Dedifferentiated amniotic fluid mesenchymal stem cell (primary cell): ENCODE results near the gene MYO15B.

ENCODE experiments used
- DNase-seq: peaks from one replicate; pipeline ENCODE4 v3.0.0-alpha.2; 2016; ENCODE audit errors: extremely low spot score

Gene MYO15B

DNA sequence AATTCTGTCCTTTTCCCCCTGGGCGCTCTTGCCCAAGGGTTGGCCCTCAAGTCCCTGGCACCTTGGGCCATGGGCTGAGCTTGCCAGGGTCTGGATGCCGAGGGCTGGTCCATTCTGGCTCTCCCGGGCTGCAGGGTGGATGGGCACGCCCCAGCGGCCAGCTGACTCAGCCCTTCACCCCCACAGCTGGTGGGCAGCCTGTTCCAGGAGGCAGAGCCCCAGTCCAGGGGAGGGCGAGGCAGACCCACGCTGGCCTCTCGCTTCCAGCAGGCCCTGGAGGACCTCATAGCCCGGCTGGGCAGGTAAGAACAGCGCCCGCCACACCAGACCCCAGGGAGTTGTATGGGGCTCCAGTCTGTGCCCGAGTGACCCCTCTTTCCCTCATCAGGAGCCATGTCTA, 15.0 kb downstream of the MYO15B start:
- no peak for DNase-seq

DNA sequence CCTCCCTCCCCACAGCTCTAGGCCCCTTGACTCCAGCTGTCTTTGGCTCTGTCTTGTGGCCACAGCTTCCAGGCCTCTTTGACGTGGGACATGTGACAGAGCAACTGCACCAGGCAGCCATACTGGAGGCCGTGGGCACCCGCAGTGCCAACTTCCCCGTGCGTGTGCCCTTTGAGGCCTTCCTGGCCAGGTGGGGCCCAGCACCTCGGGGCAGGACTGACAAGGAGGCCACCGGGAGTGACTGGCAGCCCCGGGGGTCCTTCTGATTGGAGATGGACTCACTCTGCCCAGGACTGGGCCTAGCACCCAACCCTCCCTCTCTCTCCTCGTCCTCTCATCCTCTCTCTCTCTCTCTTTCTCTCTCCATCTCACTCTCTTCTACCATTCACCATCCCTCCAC, 15.5 kb downstream of the MYO15B start:
- DNase-seq, result no peak

DNA sequence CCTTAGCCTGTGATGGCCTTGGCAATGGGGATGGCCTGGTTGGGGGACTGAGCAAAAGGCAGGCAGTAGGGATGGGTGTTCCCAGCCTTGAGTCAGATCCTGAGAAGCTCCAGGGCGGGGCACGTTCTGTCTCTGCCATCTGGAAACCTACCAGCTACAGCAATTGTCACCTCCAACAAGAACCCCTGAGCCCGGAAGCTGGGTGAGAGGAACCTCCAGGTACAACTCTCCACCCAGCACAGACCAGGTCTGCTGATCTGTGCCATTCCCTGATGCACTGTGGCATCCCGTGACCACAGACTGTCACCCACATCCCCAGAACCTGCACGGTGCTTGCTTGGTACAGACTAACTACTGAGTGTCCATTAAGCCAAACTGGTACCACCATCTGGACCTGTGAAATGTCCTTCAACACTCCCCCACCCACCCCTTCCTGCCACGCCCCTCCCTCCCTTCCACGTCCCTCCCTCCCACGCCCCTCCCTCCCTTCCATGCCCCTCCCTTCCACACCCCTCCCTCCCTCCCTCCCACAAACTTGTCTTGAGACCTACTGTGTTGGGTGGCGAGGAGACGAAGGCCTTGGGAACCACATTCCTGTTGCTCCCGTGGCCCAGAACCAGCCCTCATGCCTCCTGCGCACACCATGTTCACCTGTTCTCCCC, 16.6 kb downstream of the MYO15B start:
- no peak for DNase-seq

DNA sequence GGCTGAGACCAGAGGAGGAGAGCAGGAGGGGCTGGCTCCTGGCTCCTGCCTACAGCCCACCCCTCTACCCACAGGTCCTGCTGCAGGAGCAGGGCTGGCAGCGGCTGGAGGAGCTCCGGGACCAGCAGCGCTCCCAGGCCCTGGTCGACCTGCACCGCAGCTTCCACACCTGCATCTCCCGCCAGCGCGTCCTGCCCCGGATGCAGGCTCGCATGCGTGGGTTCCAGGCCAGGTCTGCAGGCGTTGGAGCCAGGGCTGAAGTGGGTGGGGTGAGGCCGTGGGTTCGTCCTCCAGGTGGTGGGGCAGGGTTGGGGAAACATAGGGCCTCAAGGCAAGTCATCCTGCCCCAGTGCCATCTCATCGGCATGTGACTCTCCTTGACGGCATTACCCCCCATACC, 18.2 kb downstream of the MYO15B start:
- no peak for DNase-seq

DNA sequence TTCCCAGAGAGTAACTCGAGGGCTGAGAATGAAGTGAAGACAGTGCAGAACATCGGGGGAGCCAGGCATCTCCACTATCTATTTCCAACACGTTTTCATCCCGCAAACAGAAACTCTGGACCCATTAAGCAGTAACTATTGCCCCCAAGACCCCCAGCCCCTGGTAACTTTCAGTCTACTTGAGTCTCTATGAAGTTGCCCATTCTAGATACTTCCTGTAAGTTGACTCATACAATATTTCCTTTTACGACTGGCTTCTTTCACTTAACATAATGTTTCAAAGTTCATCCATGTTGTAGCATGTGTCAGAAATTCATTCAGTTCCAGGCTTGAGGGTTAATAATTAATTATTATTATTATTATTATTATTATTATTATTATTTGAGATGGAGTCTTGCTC, 19.5 kb downstream of the MYO15B start:
- no peak for DNase-seq

DNA sequence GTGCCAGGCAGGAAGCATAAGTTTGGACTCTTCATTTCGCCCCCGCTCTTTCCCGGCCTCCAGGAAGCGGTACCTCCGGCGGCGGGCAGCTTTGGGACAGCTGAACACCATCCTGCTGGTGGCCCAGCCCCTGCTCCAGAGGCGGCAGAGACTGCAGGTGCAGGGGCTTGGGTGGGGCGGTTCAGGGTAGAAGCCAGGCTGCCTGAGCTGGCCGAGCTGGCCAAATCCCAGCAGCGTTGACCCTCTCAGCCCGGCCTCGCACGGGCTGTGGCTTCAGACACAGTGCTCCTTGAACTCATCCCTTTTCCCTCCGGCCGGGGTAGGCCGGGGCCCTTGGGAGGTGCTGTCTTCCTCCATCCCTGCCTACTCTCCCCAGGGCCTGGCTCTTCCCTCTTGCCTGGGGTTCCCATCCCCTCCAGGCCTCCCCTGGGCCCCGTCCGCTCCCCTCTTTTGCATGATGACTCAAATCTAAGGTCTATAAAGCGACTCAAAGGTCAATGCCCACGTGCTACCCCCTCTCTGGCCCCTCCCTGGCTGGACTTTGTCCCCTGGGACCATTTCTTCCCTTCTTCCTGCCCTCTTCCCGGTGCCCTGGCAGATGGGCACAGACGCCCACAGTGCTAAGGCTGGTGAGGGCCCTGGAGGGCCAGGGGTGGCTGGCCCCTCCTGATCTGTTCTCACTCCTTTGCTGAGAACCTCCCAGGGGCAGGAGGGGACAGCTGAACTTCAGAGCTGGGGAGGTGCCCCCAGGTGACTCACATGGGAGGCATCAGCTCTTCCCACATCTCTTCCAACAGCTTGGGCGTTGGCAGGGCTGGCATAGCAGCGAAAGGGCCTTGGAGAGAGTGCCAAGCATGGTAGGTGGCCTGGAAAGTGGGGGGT, 22.7 kb downstream of the MYO15B start:
- no peak for DNase-seq

DNA sequence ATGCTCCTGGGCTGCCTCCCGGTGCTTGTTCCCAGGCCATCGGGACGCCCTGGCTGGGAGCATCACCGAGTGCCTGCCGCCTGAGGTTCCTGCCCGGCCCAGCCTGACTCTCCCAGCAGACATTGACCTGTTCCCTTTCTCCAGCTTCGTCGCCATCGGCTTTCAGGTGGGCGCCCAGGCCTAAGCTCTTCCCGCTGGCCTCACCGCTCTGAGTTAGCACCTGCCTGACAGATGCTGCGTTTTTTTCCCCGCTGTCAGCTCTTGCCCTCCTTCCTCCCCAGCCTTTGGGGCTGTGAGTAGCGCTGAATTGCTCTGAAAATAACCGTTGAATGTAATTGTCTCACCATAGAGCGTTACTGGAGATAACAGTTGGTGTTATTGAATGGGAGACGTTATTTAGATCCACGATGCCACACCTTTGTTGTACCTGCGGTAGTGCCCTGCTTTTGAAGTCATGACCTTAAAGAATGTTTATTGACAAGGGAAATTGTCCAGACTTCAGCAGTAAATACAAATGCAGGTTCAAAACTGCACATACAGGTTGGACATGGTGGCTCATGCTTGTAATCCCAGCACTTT, 24.3 kb downstream of the MYO15B start:
- no peak for DNase-seq

DNA sequence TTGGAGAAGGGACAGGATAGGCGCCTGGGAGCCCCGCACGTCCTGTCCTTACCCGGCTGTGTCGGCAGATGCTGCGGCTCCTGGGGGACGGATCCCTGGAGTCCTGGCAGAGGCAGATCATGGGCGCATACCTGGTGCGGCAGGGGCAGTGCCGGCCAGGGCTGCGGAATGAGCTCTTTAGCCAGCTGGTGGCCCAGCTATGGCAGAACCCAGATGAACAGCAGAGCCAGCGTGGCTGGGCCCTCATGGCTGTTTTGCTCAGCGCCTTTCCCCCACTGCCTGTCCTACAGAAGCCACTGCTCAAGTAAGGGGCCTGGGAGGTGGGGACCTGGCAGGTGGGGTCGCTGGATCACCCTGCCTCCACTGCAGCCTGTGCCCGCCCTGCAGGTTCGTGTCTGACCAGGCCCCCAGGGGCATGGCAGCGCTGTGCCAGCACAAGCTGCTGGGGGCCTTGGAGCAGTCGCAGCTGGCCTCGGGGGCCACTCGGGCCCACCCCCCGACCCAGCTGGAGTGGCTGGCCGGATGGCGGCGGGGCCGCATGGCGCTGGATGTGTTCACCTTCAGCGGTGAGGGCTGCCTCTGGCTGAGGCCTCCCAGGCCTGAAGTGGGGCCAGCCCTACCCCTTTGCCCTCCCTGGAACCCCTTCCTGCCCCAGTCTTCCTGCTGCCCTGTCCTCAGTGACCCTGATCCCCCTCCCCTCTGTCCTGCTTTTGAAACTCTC, 25.5 kb downstream of the MYO15B start:
- DNase-seq, result no peak

DNA sequence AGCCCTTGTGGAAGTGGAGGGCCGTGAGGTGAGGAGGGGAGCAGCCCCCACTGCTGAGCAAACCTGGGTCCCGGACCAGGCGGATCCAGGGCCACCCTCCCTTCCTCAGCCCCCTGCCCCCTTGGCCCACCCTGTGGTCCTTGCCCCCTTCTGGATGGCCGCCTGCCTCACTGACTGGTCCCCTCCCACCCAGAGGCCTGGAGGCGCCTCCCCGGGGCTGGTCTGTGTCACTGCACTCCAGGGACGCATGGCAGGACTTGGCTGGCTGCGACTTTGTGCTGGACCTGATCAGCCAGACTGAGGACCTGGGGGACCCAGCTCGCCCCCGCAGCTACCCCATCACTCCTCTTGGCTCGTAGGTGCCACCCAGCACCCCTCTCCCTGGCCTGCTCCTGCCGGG, 26.4 kb downstream of the MYO15B start:
- DNase-seq, result no peak

DNA sequence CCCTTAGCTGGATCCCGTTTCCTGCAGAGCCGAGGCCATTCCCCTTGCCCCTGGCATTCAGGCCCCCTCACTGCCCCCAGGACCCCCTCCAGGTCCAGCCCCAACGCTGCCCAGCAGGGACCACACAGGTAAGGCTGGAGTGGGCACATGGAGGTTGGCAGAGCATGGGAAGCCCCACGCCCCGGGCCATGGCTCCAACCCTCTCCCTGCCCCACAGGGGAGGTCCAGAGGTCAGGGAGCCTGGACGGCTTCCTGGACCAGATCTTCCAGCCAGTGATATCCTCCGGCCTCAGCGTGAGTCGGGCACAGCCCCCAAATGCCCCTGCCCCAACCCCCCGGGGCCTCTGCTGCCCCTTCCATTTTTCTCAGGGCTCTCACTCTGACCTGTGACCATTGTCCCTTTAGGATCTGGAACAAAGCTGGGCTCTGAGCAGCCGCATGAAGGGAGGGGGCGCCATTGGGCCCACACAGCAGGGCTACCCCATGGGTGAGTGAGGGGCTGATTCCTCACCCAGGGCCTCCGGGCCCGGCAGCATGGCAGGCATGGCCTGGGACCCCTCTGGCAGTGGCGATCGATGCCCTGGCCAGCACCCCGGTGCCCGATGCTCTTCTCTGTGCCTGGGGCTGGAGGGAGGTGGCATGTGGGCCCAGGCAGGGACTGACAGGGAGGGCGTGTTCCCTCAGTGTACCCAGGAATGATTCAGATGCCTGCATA, 27.1 kb downstream of the MYO15B start:
- DNase-seq, result no peak

DNA sequence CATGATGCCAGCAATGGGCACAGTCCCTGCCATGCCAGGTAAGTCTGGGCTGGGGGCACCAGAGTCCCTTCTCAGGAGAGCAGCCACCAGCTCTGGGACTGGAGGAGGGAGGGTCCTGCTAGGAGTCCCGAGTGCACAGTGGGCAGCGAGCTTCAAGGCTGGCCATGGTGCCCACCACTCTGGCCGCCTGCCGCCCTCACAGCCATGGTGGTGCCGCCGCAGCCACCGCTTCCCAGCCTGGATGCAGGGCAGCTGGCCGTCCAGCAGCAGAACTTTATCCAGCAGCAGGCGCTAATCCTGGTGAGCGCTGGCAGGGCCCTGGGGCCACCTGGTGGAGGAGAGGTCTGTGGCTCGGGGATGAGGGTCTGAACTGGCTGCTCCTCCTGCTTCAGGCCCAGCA, 27.7 kb downstream of the MYO15B start:
- no peak for DNase-seq

DNA sequence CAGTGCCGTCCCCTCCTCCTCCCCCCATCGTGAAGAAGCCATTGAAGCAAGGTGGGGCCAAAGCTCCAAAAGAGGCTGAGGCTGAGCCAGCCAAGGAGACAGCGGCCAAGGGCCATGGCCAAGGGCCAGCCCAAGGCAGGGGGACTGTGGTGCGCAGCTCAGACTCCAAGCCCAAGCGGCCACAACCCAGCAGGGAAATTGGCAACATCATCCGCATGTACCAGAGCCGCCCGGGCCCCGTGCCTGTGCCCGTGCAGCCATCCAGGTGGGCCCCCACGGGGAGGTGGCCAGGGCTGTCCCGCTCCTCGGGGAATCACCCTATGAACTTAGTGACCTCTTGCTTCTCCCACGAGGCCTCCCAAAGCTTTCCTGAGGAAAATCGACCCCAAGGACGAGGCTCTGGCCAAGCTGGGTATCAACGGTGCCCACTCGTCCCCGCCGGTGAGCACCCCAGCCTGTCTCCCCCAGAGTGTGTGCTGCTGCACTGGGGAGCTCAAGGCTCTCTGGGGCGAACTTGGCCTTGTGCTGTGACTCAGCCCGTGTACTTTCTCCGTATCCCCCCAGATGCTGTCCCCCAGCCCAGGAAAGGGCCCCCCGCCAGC, 29.0 kb downstream of the MYO15B start:
- no peak for DNase-seq

DNA sequence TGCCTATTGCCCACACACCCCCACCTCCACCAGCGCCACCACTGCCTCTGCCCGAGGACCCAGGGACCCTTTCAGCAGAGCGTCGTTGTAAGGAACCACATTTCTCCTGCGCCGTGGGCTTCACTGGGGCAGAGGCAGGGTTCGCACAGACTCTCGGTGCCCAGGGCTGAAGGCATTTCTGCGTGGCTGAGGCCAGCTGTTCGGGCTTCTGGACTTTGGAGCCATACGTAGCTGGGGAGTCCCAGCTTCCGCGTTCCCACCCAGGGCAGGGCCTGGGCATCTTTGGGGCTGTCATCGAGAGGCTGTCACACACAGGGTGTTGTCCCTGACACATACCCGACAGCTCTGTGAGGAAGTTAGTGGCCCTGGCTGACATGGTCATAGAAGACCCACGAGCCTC, 29.6 kb downstream of the MYO15B start:
- no peak for DNase-seq

DNA sequence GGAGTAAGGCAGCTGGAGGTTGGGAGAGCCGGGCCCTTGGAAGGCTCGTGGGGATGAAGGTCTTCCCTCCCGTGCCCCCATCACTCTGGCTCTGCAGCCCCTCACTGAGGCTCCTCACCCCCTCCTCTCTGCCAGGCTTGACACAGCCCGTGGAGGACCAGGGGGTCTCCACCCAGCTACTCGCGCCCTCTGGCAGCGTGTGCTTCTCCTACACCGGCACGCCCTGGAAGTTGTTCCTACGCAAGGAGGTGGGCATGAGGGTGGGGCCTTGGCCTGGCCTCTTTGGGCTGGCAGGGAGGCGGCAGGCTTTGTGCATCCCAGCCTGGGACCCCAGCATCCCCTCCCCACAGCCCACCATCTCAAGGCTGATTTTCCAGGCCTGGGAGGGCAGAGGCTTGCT, 30.1 kb downstream of the MYO15B start:
- DNase-seq, result no peak

DNA sequence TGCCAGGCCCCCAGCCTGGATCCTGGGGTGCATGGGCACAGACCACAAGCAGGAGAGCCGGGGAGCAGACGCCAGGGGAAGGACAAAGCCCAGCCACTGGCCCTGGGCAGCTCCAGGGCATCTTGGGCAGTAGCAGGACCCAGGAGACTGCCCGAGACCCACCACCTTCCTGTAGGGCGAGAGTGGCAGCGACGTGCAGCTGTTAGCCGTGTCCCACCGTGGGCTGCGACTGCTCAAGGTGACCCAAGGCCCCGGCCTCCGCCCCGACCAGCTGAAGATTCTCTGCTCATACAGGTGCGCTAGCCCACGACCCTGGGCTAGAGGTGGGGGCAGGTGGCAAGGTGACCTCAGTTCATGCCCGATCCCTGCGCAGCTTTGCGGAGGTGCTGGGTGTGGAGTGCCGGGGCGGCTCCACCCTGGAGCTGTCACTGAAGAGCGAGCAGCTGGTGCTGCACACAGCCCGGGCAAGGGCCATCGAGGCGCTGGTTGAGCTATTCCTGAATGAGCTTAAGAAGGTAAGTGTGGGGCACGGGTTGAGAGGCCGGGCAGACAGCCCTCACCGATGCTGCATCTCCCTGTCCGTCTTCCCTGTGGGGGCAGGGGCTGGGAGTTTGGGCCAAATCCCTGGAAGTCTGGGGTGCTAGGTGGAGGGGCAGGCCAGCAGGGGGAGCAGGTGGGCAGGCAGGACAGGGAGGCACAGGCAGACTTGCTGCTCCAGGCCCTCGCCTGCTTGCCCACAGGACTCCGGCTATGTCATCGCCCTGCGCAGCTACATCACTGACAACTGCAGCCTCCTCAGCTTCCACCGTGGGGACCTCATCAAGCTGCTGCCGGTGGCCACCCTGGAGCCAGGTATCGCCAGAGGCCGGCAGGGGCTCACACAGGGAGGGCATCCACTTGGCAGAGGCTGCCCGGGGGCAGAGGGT, 32.2 kb downstream of the MYO15B start:
- DNase-seq, result no peak

DNA sequence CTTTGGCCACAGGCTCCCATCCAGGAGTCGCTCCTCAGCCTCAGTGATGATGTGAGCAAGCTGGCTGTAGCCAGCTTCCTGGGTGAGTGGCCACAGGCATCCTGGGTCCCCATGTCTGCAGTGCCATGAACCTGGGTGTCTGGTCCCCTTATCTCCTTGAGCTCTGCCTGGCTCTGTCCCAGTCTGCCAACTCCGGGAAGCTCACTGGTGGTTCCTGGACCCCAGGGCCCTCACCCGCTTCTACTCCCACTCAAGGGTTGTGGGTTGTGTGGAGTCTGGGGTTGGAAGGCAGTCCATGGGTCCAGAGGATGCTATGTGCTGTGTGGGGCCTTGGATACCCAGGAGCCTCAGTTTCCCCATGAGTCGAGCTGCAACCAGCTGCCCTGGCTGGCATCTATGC, 33.9 kb downstream of the MYO15B start:
- DNase-seq, result no peak

DNA sequence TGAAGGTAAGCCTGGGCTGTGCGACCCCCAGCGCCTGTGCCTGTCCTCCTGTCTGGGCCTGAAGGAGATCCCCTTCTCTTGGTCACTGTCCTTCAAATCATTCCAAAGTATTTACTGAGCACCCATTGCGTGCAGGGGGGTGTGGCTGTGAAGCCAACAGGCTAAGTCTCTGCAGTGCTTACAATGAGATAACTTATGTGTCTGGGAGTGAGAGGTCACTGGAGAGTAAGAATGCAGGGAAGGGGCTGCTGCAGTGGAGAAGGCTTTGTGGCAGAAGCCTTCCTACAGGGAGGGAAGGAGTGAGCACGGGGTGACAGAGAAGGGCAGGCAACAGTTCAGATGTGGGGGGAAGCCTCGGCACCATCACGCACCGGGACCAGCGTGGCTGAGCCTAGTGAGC, 34.5 kb downstream of the MYO15B start:
- no peak for DNase-seq

DNA sequence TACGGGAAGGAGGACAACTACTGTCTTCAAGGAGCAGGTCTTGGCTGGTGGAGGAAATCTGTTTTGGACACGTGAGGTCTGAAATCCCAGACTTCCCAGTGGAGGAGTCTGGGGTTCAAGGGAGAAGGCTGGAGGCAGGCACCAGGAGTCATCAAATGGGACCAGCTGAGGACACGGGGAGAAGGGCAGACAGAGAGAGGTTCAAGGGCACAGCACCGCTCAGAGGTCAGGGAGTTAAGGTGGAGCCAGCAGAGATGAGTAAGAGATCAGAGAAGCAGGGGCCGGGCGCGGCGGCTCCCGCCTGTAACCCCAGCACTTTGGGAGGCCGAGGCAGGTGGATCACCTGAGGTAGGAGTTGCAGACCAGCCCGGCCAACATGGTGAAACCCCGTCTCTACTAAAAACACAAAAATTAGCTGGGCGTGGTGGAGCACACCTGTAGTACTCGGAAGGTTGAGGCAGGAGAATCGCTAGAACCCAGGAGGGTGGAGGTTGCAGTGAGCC, 35.2 kb downstream of the MYO15B start:
- no peak for DNase-seq

DNA sequence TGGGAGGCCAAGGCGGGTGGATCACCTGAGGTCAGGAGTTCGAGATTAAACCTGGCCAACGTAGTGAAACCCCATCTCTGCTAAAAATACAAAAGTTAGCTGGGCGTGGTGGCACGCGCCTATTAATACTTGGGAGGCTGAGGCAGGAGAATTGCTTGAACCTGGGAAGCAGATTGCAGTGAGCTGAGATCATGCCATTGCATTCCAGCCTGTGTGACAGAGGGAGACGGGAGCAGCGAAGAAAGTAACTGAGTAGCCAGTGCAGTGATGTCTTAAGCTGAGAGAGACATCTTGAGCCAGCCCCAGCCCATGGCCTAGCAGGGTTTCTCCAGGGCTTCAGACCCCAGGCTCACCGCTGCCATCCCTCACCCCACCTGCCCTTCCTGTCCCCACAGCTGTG, 35.8 kb downstream of the MYO15B start:
- no peak for DNase-seq

DNA sequence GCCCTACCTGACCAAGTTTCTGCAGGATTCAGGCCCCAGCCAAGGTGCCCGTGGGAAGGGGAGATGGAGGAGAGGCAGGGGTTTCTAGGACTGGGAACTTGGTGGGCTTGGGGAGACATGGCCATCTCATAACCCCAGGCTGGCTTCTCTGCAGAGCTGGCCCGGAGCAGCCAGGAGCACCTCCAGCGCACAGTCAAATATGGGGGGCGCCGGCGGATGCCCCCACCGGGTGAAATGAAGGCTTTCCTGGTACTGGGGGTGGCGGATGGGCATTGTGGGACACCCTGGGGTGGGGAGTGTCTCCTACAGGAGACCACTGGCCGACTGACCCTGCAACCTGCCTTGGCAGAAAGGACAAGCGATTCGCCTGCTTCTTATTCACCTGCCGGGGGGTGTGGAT, 36.4 kb downstream of the MYO15B start:
- no peak for DNase-seq
